Fibroblast of mammary gland (primary cell): ENCODE results near the gene FAM81A.

Source experiments
- DNase-seq: peaks from one replicate; pipeline ENCODE4 v3.0.0-alpha.2; 2010; ENCODE audit warnings: low read depth
- H3K4me3 ChIP-seq: 2 replicates; pipeline ENCODE4 v1.5.1; 2011; ENCODE audit warnings: low read depth, mild to moderate bottlenecking, low read length, moderate library complexity; ENCODE audit not compliant: control insufficient read depth
- TF ChIP-seq, protein P1 (sequence below): conservative IDR thresholded peaks from 2 replicates; pipeline ENCODE4 v1.5.1; 2011; ENCODE audit warnings: low read depth, low read length, inconsistent platforms; ENCODE audit not compliant: control insufficient read depth, insufficient read depth

Gene FAM81A

DNA sequence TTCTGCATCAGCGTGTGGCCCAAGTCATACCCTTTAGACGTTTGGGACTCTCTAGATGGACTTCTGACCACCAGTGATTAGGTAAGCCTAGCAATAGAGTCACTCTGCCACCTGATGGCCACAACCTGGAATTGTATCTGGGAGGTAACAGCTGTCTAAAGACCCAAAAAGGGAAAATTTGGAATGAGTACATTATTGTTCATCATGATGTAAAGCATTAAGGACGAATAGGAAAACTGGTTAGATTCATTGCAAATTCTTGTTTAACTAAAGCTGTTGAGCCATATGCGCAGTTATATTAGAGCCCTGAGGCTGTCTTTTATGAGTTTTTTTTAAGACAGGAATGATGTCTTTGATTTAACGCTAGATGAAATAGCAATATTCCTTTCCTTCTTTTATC, 63.6 kb downstream of the FAM81A start:
- peak; percentile 72 for DNase-seq
- no peak overlapping the region for H3K4me3 ChIP-seq
- TF ChIP-seq, protein P1, sequence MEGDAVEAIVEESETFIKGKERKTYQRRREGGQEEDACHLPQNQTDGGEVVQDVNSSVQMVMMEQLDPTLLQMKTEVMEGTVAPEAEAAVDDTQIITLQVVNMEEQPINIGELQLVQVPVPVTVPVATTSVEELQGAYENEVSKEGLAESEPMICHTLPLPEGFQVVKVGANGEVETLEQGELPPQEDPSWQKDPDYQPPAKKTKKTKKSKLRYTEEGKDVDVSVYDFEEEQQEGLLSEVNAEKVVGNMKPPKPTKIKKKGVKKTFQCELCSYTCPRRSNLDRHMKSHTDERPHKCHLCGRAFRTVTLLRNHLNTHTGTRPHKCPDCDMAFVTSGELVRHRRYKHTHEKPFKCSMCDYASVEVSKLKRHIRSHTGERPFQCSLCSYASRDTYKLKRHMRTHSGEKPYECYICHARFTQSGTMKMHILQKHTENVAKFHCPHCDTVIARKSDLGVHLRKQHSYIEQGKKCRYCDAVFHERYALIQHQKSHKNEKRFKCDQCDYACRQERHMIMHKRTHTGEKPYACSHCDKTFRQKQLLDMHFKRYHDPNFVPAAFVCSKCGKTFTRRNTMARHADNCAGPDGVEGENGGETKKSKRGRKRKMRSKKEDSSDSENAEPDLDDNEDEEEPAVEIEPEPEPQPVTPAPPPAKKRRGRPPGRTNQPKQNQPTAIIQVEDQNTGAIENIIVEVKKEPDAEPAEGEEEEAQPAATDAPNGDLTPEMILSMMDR, result peak; percentile 80

DNA sequence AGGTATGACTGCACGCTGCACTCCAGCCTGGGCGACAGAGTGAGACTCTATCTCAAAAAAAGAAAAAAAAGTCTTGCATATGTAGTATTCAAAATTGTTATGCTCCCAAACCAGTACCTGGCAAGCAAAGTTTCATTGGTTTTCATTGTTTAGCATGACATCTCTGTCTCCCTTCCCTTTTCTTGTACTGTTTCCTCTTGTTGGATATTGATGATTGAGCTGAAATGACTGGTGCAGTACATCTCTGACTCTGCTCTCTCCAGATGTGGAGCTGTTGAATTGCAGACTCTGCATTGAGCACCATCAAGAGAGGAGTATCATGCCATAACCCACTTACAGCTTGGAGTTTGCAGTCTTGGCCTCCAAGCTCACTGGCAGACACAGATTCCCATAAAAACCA, 77.2 kb downstream of the FAM81A start:
- H3K4me3 ChIP-seq, result no peak overlapping the region
- DNase-seq, result no peak
- TF ChIP-seq, protein P1, result no peak

DNA sequence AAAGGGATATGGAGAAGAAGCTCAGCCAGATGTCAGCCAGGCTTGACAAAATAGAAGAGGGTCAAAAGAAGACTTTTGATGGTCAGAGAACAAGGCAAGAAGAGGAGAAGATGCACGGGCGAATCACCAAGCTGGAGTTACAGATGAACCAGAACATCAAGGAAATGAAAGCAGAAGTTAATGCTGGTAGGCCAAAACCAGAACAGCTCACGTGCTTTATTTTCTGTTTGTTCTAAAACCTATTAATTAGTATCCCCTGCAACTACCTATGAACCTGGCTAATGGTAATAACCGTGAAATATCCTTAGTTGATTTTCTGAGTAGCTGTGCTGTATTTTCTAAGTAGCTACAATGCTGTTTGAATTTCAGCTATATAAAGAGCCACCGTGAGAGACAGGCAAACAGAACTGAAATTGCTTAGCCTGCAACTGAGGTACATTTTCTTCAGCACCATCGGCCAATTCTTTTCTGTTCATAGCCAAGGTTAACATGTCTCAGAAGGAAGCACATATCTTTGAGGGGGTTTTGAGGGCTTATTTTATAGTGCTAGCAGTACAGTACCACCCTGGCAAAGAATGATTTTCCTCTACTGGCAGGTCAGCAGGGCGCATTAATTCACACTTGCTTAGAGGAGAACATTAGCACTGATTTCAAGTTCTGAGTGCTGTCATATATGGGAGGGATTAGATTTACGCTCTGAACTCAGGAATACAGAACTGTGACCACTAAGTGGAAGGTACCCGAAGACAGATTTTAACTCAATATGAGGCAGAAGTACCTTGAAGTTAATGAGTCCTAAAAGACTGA, 78.9 kb downstream of the FAM81A start:
- DNase-seq, result no peak
- TF ChIP-seq, protein P1, result no peak
- H3K4me3 ChIP-seq, result no peak overlapping the region

DNA sequence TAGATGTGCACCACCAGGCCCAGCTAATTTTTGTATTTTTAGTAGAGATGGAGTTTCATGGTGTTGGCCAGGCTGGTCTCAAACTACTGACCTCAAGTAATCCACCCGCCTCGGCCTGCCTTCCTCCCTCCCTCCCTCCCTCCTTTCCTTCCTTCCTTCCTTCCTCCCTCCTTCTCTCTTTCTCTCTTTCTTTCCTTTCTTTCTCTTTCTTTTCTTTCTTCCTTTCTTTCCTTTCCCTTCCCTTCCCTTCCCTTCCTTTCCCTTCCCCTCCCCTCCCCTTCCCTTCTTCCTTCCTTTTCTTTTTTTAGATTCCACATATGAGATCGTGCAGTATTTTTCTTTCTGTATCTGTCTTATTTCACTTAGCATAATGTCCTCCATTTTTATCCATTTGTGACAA, 81.3 kb downstream of the FAM81A start:
- TF ChIP-seq, protein P1, result no peak
- H3K4me3 ChIP-seq, result no peak overlapping the region
- DNase-seq, result no peak

DNA sequence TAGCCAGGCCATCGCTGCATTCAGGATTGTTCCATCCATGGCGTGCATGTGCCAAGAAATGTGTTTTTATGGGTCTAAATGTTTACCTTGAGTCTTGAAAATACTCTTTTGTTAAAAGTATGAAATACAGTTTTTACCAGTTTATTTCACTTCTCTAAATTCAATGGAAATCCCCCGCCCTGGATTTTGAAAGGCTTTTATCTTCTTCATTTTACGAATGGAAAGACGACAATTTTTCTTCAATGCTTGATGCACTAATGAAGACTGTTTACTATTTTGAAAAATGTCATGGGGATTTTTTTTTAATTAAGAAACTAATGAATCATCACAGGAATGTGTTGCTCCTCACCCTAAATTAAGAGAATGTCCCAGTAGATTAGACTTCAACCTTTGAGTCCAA, 83.5 kb downstream of the FAM81A start:
- TF ChIP-seq, protein P1, result no peak
- H3K4me3 ChIP-seq, result no peak overlapping the region
- no peak for DNase-seq

DNA sequence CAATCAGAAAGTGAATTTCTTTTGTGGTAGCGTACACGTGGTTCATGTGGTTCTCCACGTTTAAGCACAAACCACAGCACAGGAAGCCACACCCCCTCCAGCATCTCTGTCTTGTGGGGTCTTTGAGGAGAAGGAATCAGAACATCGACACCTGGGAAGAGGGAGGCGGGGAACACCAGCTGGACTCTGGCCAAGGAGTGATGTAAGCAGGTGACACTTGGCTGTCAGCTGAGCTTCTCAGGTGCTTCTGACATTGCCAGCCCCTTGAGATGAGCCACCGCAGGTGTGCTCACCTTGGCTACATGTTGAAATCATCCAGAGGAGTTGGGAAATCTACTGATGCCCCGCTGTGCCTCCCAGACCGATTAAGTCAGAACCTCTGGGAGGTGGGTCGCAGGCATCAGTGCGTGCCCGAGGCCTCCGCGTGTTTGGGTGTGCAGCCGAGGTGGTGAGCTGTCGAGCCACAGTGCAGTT, 85.0 kb downstream of the FAM81A start:
- no peak overlapping the region for H3K4me3 ChIP-seq
- DNase-seq, result no peak
- TF ChIP-seq, protein P1, result no peak
